Endothelial cell of umbilical vein (primary cell): ENCODE measurements around the gene PKHD1. TPM values are rescaled to one million over a fixed set of nuclear protein-coding genes. Genes with fewer than 3 reads are reported as not detected.

Source experiments
- BruUV-seq: library from RNA; stranded (reverse); fragments of 400-500 nt; replicated peaks from 2 replicates; lab custom pipeline; 2021; lab: Mats Ljungman, UMichigan
- CTCF ChIA-PET: fragments of 300-600, 350-600 bp; sonication (Branson Sonifier 250); formaldehyde crosslinking; loops from one replicate; lab custom pipeline; 2021; ENCODE audit warnings: antibody characterized with exemption, inconsistent platforms; lab: Charles Lee
- POLR2A ChIA-PET: fragments of 300-600, 350-600 bp; sonication (Branson Sonifier 250); formaldehyde crosslinking; loops from one replicate; lab custom pipeline; 2021; ENCODE audit warnings: antibody characterized with exemption, inconsistent platforms; lab: Charles Lee
- DNase-seq: peaks from one replicate; pipeline ENCODE4 v3.0.0-alpha.2; 2011; ENCODE audit warnings: low read depth, low spot score
- FAIRE-seq: peaks from 2 replicates; lab custom pipeline; 2011; peaks lifted over from hg19 to GRCh38; lab: Jason Lieb, UNC
- H2AFZ ChIP-seq: 2 replicates; pipeline ENCODE4 v1.6.0; 2012; ENCODE audit warnings: low read depth, low read length, control low read depth, inconsistent platforms
- H3K27ac ChIP-seq: 2 replicates; pipeline ENCODE4 v1.5.1; 2011; ENCODE audit warnings: low read depth, mild to moderate bottlenecking, control low read depth, low read length, moderate library complexity; ENCODE audit not compliant: insufficient read depth
- H3K27me3 ChIP-seq, 2 experiments: 2 replicates each; pipeline versions ENCODE4 v1.6.0 to v1.6.1; 2011; ENCODE audit warnings: low read length in 2 of 2, mixed read lengths in 1 of 2; ENCODE audit not compliant: control insufficient read depth in 2 of 2, insufficient read depth in 2 of 2
- H3K36me3 ChIP-seq, 2 experiments: 2 replicates in 1 of 2; 3 replicates in 1 of 2; pipeline ENCODE4 v1.5.1; 2011; ENCODE audit warnings: low read length in 2 of 2, mild to moderate bottlenecking in 1 of 2, moderate library complexity in 1 of 2; ENCODE audit not compliant: control insufficient read depth in 2 of 2, insufficient read depth in 2 of 2; ENCODE audit errors: extremely low read depth in 1 of 2
- H3K4me1 ChIP-seq: 3 replicates; pipeline ENCODE4 v1.5.1; 2011; ENCODE audit warnings: mild to moderate bottlenecking, low read length; ENCODE audit not compliant: control insufficient read depth, insufficient read depth; ENCODE audit errors: extremely low read depth
- H3K4me2 ChIP-seq: 2 replicates; pipeline ENCODE4 v1.6.1; 2011; ENCODE audit warnings: low read length, control low read depth, mixed read lengths; ENCODE audit not compliant: insufficient read depth
- H3K4me3 ChIP-seq, 3 experiments: fragments of 200-600 bp in 1 of 3; sonication (generic), shearing (Covaris generic) in 1 of 3; replicated peaks in 1 of 3; 2 replicates each; pipeline ENCODE4 v1.5.1; 2011 to 2016; ENCODE audit warnings: control low read depth in 3 of 3, low read length in 3 of 3, mild to moderate bottlenecking in 2 of 3, inconsistent platforms in 1 of 3, low read depth in 1 of 3, moderate library complexity in 1 of 3; ENCODE audit not compliant: insufficient read depth in 1 of 3
- H3K79me2 ChIP-seq: 2 replicates; pipeline ENCODE4 v1.6.0; 2012; ENCODE audit warnings: low read length, inconsistent platforms; ENCODE audit not compliant: control insufficient read depth, insufficient read depth
- H3K9ac ChIP-seq: replicated peaks from 2 replicates; pipeline ENCODE3; 2011; ENCODE audit warnings: low read length, control low read depth; ENCODE audit not compliant: insufficient read depth; ENCODE audit errors: extremely low read depth
- H3K9me1 ChIP-seq: replicated peaks from 3 replicates; pipeline ENCODE4 v1.6.0; 2011; ENCODE audit warnings: mild to moderate bottlenecking, low read length; ENCODE audit not compliant: control insufficient read depth, insufficient read depth; ENCODE audit errors: extremely low read depth
- H3K9me3 ChIP-seq: replicated peaks from 2 replicates; pipeline ENCODE4 v1.5.1; 2012; ENCODE audit warnings: low read length, inconsistent platforms; ENCODE audit not compliant: control insufficient read depth, insufficient read depth
- H4K20me1 ChIP-seq: replicated peaks from 2 replicates; pipeline ENCODE3; 2011; ENCODE audit warnings: mild to moderate bottlenecking, low read length; ENCODE audit not compliant: control insufficient read depth, insufficient read depth; ENCODE audit errors: extremely low read depth
- CTCF ChIP-seq, 2 donors: IDR thresholded peaks; 1 replicate in 1 of 2; 2 replicates in 1 of 2; pipeline ENCODE4 v1.5.1; 2011; ENCODE audit warnings: low read length in 2 of 2, mild to moderate bottlenecking in 2 of 2, moderate library complexity in 2 of 2, control low read depth in 1 of 2, inconsistent platforms in 1 of 2, low read depth in 1 of 2; ENCODE audit not compliant: insufficient read depth in 1 of 2; ENCODE audit errors: extremely low read depth in 1 of 2
- EZH2 ChIP-seq: IDR thresholded peaks from 2 replicates; pipeline ENCODE4 v1.6.1; 2012; ENCODE audit warnings: borderline replicate concordance, low read depth, mild to moderate bottlenecking, moderate library complexity, low read length, inconsistent platforms; ENCODE audit not compliant: severe bottlenecking
- FOS ChIP-seq: IDR thresholded peaks from 2 replicates; pipeline ENCODE4 v1.6.1; 2011; ENCODE audit warnings: mild to moderate bottlenecking, low read length, moderate library complexity, borderline replicate concordance; ENCODE audit not compliant: insufficient read depth
- GATA2 ChIP-seq: IDR thresholded peaks from 2 replicates; pipeline ENCODE4 v1.7.0; 2011; ENCODE audit warnings: low read depth, mild to moderate bottlenecking, moderate library complexity, mixed read lengths, low read length; ENCODE audit not compliant: insufficient read length, insufficient read depth
- JUN ChIP-seq: IDR thresholded peaks from 2 replicates; pipeline ENCODE4 v1.6.1; 2011; ENCODE audit warnings: borderline replicate concordance, low read depth; ENCODE audit not compliant: insufficient read length, insufficient read depth
- MAX ChIP-seq: IDR thresholded peaks from 2 replicates; pipeline ENCODE4 v1.6.1; 2011; ENCODE audit not compliant: insufficient read depth, insufficient read length
- MYC ChIP-seq: IDR thresholded peaks from one replicate; pipeline ENCODE4 v1.6.1; 2011; ENCODE audit warnings: mild to moderate bottlenecking, low read depth, low read length
- POLR2A ChIP-seq: IDR thresholded peaks from 2 replicates; pipeline ENCODE4 v1.6.1; 2012; ENCODE audit warnings: low read depth, mild to moderate bottlenecking, control low read depth, low read length
- POLR2AphosphoS5 ChIP-seq: IDR thresholded peaks from 2 replicates; pipeline ENCODE4 v1.6.1; 2012; ENCODE audit warnings: low read depth, mild to moderate bottlenecking, control low read depth, low read length, moderate library complexity; ENCODE audit not compliant: insufficient read depth
- dilution Hi-C: fragments of 300-500 bp; cut with MboI; formaldehyde crosslinking; loops from one replicate; pipeline ENCODE4 v1.15.0; 2019; ENCODE audit warnings: low sequenced_read_pairs; ENCODE audit not compliant: extremely low pct_ligation_motif_present
- intact Hi-C: fragments of 100-400 bp; cut with micrococcal nuclease; formaldehyde crosslinking; loops from one replicate; pipeline ENCODE4 v1.10.0; 2022
- polyA plus RNA-seq, 4 experiments: library from polyadenylated mRNA; depleted of rRNA in 3 of 4; stranded (reverse) in 3 of 4; unstranded in 1 of 4; fragments of >200 nt; gene quantifications; 2 replicates each; pipeline versions ENCODE4 v1.2.1 to v1.2.3, GENCODE V29; 2011 to 2012; ENCODE audit warnings: missing spikeins in 1 of 4
- total RNA-seq: library from RNA; stranded (reverse); gene quantifications from 2 replicates; pipeline ENCODE4 v1.2.3, GENCODE V29; 2021

PKHD1 gene
- total and polyA plus RNA-seq, 2 donors (not counting 3 experiments of a cell fraction or from before 2014, with no cell fraction given): not detected

GRCh38 chr6:51927450-51927849 is 160.0 kb downstream of the PKHD1 start:
- CTCF ChIA-PET: interaction anchor here (1.5 kb wide), 1 partner anchor 8 kb away, joined by 3 read pairs; no protein-coding TSS in a partner anchor

GRCh38 chr6:51926125-51926524 is 161.3 kb downstream of the PKHD1 start:
- Histone ChIP-seq H3K9ac (no peak overlapping the region), H3K9me3 (no peaks in the 10 kb centered on the region), H3K27ac (no peak overlapping the region), H3K79me2 (no peaks in the 10 kb centered on the region), H3K4me1 (no peaks in the 10 kb centered on the region), H2AFZ (no peak overlapping the region), H4K20me1 (no peaks in the 10 kb centered on the region), H3K4me2 (no peak overlapping the region), H3K36me3 (no peaks in the 10 kb centered on the region), H3K9me1 (no peaks in the 10 kb centered on the region), H3K4me3 (no peak overlapping the region), H3K27me3 (no peaks in the 10 kb centered on the region)
- DNase-seq: no peak
- FAIRE-seq: no peak
- ChIA-PET POLR2A (no interaction called here), CTCF (interaction anchor here (1.5 kb wide), 1 partner anchor 9 kb away, joined by 3 read pairs; no protein-coding TSS in a partner anchor)
- no TSS peak for BruUV-seq
- no peak for TF ChIP-seq FOS
- no peak for TF ChIP-seq JUN
- no peak for TF ChIP-seq POLR2AphosphoS5
- no peak for TF ChIP-seq GATA2
- no peak for TF ChIP-seq CTCF (IDR thresholded peaks at IDR 0.05; ENCODE audit: extremely low read depth in 1 of 2, insufficient read depth in 1 of 2, low read depth in 1 of 2, low read length in 2 of 2)
- TF ChIP-seq EZH2: no peak
- no peak for TF ChIP-seq MAX
- TF ChIP-seq MYC: no peak
- no peak for TF ChIP-seq POLR2A
- dilution Hi-C loops: no loop called here
- intact Hi-C loops: no loop called here

More at GRCh38 chr6:51927450-51927849, 160.0 kb downstream of the PKHD1 start:
- H3K9ac ChIP-seq: no peak overlapping the region
- POLR2A ChIA-PET: no interaction called here
- no peak for FAIRE-seq
- intact Hi-C loops (no loop called here), dilution Hi-C loops (no loop called here)
- H4K20me1 ChIP-seq: no peaks in the 10 kb centered on the region
- H3K4me2 ChIP-seq: no peak overlapping the region
- BruUV-seq: no TSS peak
- TF ChIP-seq MYC: no peak
- TF ChIP-seq JUN: no peak
- TF ChIP-seq GATA2: no peak
- no peak for TF ChIP-seq POLR2AphosphoS5
- no peak for TF ChIP-seq MAX
- TF ChIP-seq POLR2A: no peak
- TF ChIP-seq FOS: no peak
- no peak for TF ChIP-seq EZH2
- DNase-seq: no peak
- no peak overlapping the region for H2AFZ ChIP-seq
- no peak overlapping the region for H3K27ac ChIP-seq
- no peak overlapping the region for H3K4me3 ChIP-seq
- no peaks in the 10 kb centered on the region for H3K27me3 ChIP-seq
- H3K79me2 ChIP-seq: no peaks in the 10 kb centered on the region
- H3K4me1 ChIP-seq: no peaks in the 10 kb centered on the region
- no peaks in the 10 kb centered on the region for H3K9me1 ChIP-seq
- H3K9me3 ChIP-seq: no peaks in the 10 kb centered on the region
- no peaks in the 10 kb centered on the region for H3K36me3 ChIP-seq
